KMS-11 (cell line): ENCODE results near the gene MINDY2.
"Not testable (repeated sequence)": the region's sequence is repeated elsewhere in the genome, so short reads cannot be mapped to it uniquely, and the experiment has no call there.

ENCODE experiments used
- H2AFZ ChIP-seq: fragments of 200-600 bp; sonication (generic); 2 replicates; pipeline ENCODE4 v1.6.1; 2016; ENCODE audit warnings: antibody characterized with exemption, mixed run types, low read depth
- H3K27ac ChIP-seq: fragments of 200-600 bp; sonication (generic); 2 replicates; pipeline ENCODE4 v1.6.1; 2016; ENCODE audit warnings: mild to moderate bottlenecking, mixed run types
- H3K27me3 ChIP-seq: fragments of 200-600 bp; sonication (generic); 2 replicates; pipeline ENCODE4 v1.6.1; 2017; ENCODE audit warnings: mild to moderate bottlenecking, low read depth, mixed run types, moderate library complexity; ENCODE audit not compliant: insufficient read depth
- H3K36me3 ChIP-seq: fragments of 200-600 bp; sonication (generic); 2 replicates; pipeline ENCODE4 v1.6.1; 2017; ENCODE audit warnings: mild to moderate bottlenecking, mixed run types; ENCODE audit not compliant: insufficient read depth
- H3K4me1 ChIP-seq: fragments of 200-600 bp; sonication (generic); 2 replicates; pipeline ENCODE4 v1.6.1; 2016; ENCODE audit warnings: mild to moderate bottlenecking, low read depth, mixed run types; ENCODE audit not compliant: poor library complexity, severe bottlenecking
- H3K4me2 ChIP-seq: fragments of 200-600 bp; sonication (generic); 2 replicates; pipeline ENCODE4 v1.7.0; 2016; ENCODE audit warnings: mild to moderate bottlenecking, mixed run types
- H3K4me3 ChIP-seq: fragments of 200-600 bp; sonication (generic); IDR thresholded peaks from 2 replicates; pipeline ENCODE4 v1.6.1; 2017; ENCODE audit warnings: low read depth, low read length, mixed read lengths; ENCODE audit not compliant: insufficient read depth
- H3K79me2 ChIP-seq: fragments of 200-600 bp; sonication (generic); 2 replicates; pipeline ENCODE4 v1.6.1; 2016; ENCODE audit warnings: low read depth, mixed run types; ENCODE audit not compliant: insufficient read depth
- H3K9ac ChIP-seq: fragments of 200-600 bp; sonication (generic); 2 replicates; pipeline ENCODE4 v1.6.1; 2016; ENCODE audit warnings: mild to moderate bottlenecking, mixed run types
- H4K20me1 ChIP-seq: fragments of 200-600 bp; sonication (generic); 2 replicates; pipeline ENCODE4 v1.6.1; 2016; ENCODE audit warnings: mild to moderate bottlenecking, mixed run types; ENCODE audit not compliant: insufficient read depth
- CTCF ChIP-seq: fragments of 200-600 bp; sonication (generic); conservative IDR thresholded peaks from 2 replicates; pipeline ENCODE4 v1.6.1; 2017; ENCODE audit warnings: low read depth, mild to moderate bottlenecking, antibody characterized with exemption, low read length, moderate library complexity, mixed read lengths

MINDY2 gene

GRCh38 chr15:58839485-58839884 is 68.4 kb downstream of the MINDY2 start:
- no peak overlapping the region for H3K27ac ChIP-seq
- no peak overlapping the region for H3K9ac ChIP-seq
- no peaks in the 10 kb centered on the region for H4K20me1 ChIP-seq
- TF ChIP-seq CTCF, result peak; percentile 36
- no peaks in the 10 kb centered on the region for H3K27me3 ChIP-seq
- no peaks in the 10 kb centered on the region for H3K36me3 ChIP-seq
- H2AFZ ChIP-seq, result no peak overlapping the region
- no peaks in the 10 kb centered on the region for H3K79me2 ChIP-seq
- H3K4me1 ChIP-seq, result no peaks in the 10 kb centered on the region
- H3K4me3 ChIP-seq, result no peak overlapping the region
- no peak overlapping the region for H3K4me2 ChIP-seq

GRCh38 chr15:58840048-58840447 is 68.9 kb downstream of the MINDY2 start:
- H3K27ac ChIP-seq, result no peak overlapping the region
- TF ChIP-seq CTCF, result no peak; the same call in 1 of the 2 replicates
- H3K9ac ChIP-seq, result no peak overlapping the region

GRCh38 chr15:58842713-58843396 is 71.8 kb downstream of the MINDY2 start:
- no peaks in the 10 kb centered on the region for H3K27me3 ChIP-seq
- TF ChIP-seq CTCF, result no peak

More at GRCh38 chr15:58840048-58840447, 68.9 kb downstream of the MINDY2 start:
- H3K79me2 ChIP-seq, result no peaks in the 10 kb centered on the region
- H3K4me3 ChIP-seq, result no peak overlapping the region
- no peak overlapping the region for H3K4me2 ChIP-seq
- H3K27me3 ChIP-seq, result no peaks in the 10 kb centered on the region
- H3K36me3 ChIP-seq, result no peaks in the 10 kb centered on the region
- no peak overlapping the region for H2AFZ ChIP-seq
- no peaks in the 10 kb centered on the region for H3K4me1 ChIP-seq
- no peaks in the 10 kb centered on the region for H4K20me1 ChIP-seq

GRCh38 chr15:58851205-58851604 is 80.1 kb downstream of the MINDY2 start:
- H3K4me1 ChIP-seq, H3K4me2 ChIP-seq, H3K79me2 ChIP-seq, H3K36me3 ChIP-seq, H3K9ac ChIP-seq, H3K4me3 ChIP-seq, H4K20me1 ChIP-seq, H2AFZ ChIP-seq, H3K27me3 ChIP-seq, H3K27ac ChIP-seq: not testable (repeated sequence)

More at GRCh38 chr15:58842713-58843396, 71.8 kb downstream of the MINDY2 start:
- Histone ChIP-seq H4K20me1 (no peaks in the 10 kb centered on the region), H3K4me1 (no peaks in the 10 kb centered on the region), H3K36me3 (no peaks in the 10 kb centered on the region), H2AFZ (no peak overlapping the region), H3K4me3 (no peak overlapping the region), H3K79me2 (no peaks in the 10 kb centered on the region), H3K9ac (no peak overlapping the region), H3K27ac (no peak overlapping the region), H3K4me2 (no peak overlapping the region)

GRCh38 chr15:58852347-58852746 is 81.2 kb downstream of the MINDY2 start:
- H3K27ac ChIP-seq, result no peak overlapping the region
- H3K4me2 ChIP-seq, result no peak overlapping the region
- H3K79me2 ChIP-seq, result no peaks in the 10 kb centered on the region
- no peaks in the 10 kb centered on the region for H3K4me1 ChIP-seq
- no peaks in the 10 kb centered on the region for H3K27me3 ChIP-seq
- no peak overlapping the region for H3K9ac ChIP-seq
- H3K4me3 ChIP-seq, result no peak overlapping the region
- no peaks in the 10 kb centered on the region for H4K20me1 ChIP-seq
- H3K36me3 ChIP-seq, result no peaks in the 10 kb centered on the region
- 0 out of 2 replicates have a peak, but pooled peaks have one; percentile 23 for TF ChIP-seq CTCF
- no peak overlapping the region for H2AFZ ChIP-seq
